ENCODE data around the gene RNF212B.

DNA sequence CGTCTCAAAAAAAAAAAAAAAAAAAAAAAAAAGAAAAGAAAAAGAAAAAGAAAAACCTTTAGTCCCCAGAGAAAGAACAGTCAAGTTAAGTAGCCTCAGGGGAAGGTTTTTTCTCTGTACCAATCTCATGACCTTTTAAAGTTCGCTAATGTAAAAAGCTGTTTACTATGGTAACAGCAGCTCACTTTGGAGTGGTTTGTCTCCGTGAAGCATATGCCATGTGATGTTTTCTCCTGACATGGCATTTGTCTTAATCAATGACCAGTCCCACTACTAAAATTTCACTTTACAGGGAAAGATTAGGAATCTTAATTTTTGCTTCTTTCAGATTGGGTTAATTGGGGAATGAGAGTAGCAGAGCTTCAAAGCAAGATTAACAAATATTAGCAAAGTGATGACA, 4.3 kb downstream of the RNF212B start:
- TF ChIP-seq, protein P1, sequence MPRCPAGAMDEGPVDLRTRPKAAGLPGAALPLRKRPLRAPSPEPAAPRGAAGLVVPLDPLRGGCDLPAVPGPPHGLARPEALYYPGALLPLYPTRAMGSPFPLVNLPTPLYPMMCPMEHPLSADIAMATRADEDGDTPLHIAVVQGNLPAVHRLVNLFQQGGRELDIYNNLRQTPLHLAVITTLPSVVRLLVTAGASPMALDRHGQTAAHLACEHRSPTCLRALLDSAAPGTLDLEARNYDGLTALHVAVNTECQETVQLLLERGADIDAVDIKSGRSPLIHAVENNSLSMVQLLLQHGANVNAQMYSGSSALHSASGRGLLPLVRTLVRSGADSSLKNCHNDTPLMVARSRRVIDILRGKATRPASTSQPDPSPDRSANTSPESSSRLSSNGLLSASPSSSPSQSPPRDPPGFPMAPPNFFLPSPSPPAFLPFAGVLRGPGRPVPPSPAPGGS (CRISPR knock-in tag; IDR thresholded peaks at IDR 0.05) = no peak
- TF ChIP-seq, protein P2, sequence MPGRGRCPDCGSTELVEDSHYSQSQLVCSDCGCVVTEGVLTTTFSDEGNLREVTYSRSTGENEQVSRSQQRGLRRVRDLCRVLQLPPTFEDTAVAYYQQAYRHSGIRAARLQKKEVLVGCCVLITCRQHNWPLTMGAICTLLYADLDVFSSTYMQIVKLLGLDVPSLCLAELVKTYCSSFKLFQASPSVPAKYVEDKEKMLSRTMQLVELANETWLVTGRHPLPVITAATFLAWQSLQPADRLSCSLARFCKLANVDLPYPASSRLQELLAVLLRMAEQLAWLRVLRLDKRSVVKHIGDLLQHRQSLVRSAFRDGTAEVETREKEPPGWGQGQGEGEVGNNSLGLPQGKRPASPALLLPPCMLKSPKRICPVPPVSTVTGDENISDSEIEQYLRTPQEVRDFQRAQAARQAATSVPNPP (CRISPR knock-in tag; IDR thresholded peaks at IDR 0.05) = no peak
- no peak for TF ChIP-seq DR1 (CRISPR knock-in tag; IDR thresholded peaks at IDR 0.05)

Measured in HepG2 (cell line).